ENCODE measurements around the gene TTBK2. TPM values are rescaled to one million over a fixed set of nuclear protein-coding genes. Genes with fewer than 3 reads are reported as not detected.

TTBK2 gene
- total RNA-seq, 1 experiment from 2014 or later, result 17.2 TPM

- H3K9me3 ChIP-seq (ENCODE audit: control insufficient read depth, insufficient read depth, low read depth, low read length), result no peaks in the 10 kb centered on the region
- no peaks in the 10 kb centered on the region for H3K4me1 ChIP-seq (ENCODE audit: control insufficient read depth, insufficient read depth, low read length)
- no peaks in the 10 kb centered on the region for H3K27me3 ChIP-seq (ENCODE audit: control insufficient read depth, insufficient read depth, low read length)
- H3K27ac ChIP-seq (ENCODE audit: low read length), result no peak overlapping the region
- no peaks in the 10 kb centered on the region for H3K36me3 ChIP-seq (ENCODE audit: control insufficient read depth, insufficient read depth, low read length)
- intact Hi-C loops (cut with micrococcal nuclease; ENCODE audit: unreplicated experiment), result no loop called here
- in situ Hi-C loops (cut with HindIII; ENCODE audit: low pct_unique_long_range_greater_than_20kb, low sequenced_read_pairs), result no loop called here
- TF ChIP-seq SIN3A (IDR thresholded peaks at IDR 0.05; ENCODE audit: borderline replicate concordance, insufficient read depth, low read depth, low read length) (no peak), REST (IDR thresholded peaks at IDR 0.05; ENCODE audit: insufficient read depth in 1 of 2, low read depth in 2 of 2, low read length in 1 of 2) (no peak), POLR2AphosphoS5 (IDR thresholded peaks at IDR 0.05; ENCODE audit: low read depth, low read length) (no peak), TCF7L2 (IDR thresholded peaks at IDR 0.05; ENCODE audit: low read depth, low read length) (no peak)
- TF ChIP-seq, protein P1, sequence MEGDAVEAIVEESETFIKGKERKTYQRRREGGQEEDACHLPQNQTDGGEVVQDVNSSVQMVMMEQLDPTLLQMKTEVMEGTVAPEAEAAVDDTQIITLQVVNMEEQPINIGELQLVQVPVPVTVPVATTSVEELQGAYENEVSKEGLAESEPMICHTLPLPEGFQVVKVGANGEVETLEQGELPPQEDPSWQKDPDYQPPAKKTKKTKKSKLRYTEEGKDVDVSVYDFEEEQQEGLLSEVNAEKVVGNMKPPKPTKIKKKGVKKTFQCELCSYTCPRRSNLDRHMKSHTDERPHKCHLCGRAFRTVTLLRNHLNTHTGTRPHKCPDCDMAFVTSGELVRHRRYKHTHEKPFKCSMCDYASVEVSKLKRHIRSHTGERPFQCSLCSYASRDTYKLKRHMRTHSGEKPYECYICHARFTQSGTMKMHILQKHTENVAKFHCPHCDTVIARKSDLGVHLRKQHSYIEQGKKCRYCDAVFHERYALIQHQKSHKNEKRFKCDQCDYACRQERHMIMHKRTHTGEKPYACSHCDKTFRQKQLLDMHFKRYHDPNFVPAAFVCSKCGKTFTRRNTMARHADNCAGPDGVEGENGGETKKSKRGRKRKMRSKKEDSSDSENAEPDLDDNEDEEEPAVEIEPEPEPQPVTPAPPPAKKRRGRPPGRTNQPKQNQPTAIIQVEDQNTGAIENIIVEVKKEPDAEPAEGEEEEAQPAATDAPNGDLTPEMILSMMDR (IDR thresholded peaks at IDR 0.05), result no peak
- no peak for DNase-seq (ENCODE audit: low read depth, low spot score)
- no TSS peak for BruUV-seq (replicated peaks)
- ATAC-seq, result no peak
- no peak overlapping the region for H3K4me3 ChIP-seq (ENCODE audit: low read depth in 2 of 2, low read length in 2 of 2)
- CTCF ChIA-PET, result interaction anchor here (0.7 kb wide), 1 partner anchor 1631 kb away, joined by 3 read pairs; no protein-coding TSS in a partner anchor
- POLR2A ChIA-PET, result no interaction called here
Measured at GRCh38 chr15:42849836-42850235, 70.7 kb downstream of the TTBK2 start.

DNA sequence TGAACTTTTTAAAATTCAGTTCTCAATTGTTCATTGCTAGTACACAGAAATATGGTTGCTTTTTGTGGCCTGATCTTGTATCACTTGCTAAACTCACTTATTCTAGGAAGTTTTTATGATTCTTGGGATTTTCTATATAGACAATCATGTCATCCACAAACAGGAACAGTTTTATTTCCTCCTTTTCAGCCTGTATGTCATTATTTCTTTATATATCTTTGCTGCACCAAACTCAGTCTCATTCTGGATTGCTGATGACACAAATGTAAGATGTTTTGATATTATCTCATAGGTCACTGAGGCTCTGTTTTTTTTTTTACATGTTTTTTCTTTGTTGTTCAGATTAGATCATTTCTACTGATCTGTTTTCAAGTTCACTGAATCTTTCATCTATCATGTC is 71.7 kb downstream of the TTBK2 start:
- no peak overlapping the region for H3K4me3 ChIP-seq (ENCODE audit: low read depth in 2 of 2, low read length in 2 of 2)
- BruUV-seq (replicated peaks), result no TSS peak
- POLR2A ChIA-PET, result no interaction called here

More for the DNA sequence above, 71.7 kb downstream of the TTBK2 start:
- CTCF ChIA-PET, result no interaction called here
- no peak for ATAC-seq
- H3K4me1 ChIP-seq (ENCODE audit: control insufficient read depth, insufficient read depth, low read length), result no peaks in the 10 kb centered on the region
- intact Hi-C loops (cut with micrococcal nuclease; ENCODE audit: unreplicated experiment), result no loop called here
- H3K9me3 ChIP-seq (ENCODE audit: control insufficient read depth, insufficient read depth, low read depth, low read length), result no peaks in the 10 kb centered on the region
- in situ Hi-C loops (cut with HindIII; ENCODE audit: low pct_unique_long_range_greater_than_20kb, low sequenced_read_pairs), result no loop called here
- no peak for TF ChIP-seq SIN3A (IDR thresholded peaks at IDR 0.05; ENCODE audit: borderline replicate concordance, insufficient read depth, low read depth, low read length)
- no peak for TF ChIP-seq REST (IDR thresholded peaks at IDR 0.05; ENCODE audit: insufficient read depth in 1 of 2, low read depth in 2 of 2, low read length in 1 of 2)
- TF ChIP-seq, protein P1 (IDR thresholded peaks at IDR 0.05), result no peak
- no peak for TF ChIP-seq TCF7L2 (IDR thresholded peaks at IDR 0.05; ENCODE audit: low read depth, low read length)
- no peak for TF ChIP-seq POLR2AphosphoS5 (IDR thresholded peaks at IDR 0.05; ENCODE audit: low read depth, low read length)
- H3K27me3 ChIP-seq (ENCODE audit: control insufficient read depth, insufficient read depth, low read length), result no peaks in the 10 kb centered on the region
- H3K36me3 ChIP-seq (ENCODE audit: control insufficient read depth, insufficient read depth, low read length), result no peaks in the 10 kb centered on the region
- no peak overlapping the region for H3K27ac ChIP-seq (ENCODE audit: low read length)
- DNase-seq (ENCODE audit: low read depth, low spot score), result no peak

All from Panc1 (cell line).